ENCODE data around the gene FAF1. TPM values are rescaled to one million over a fixed set of nuclear protein-coding genes. Genes with fewer than 3 reads are reported as not detected.

FAF1 gene
- total and polyA plus RNA-seq, 2 donors (not counting 1 experiment from before 2014, with no cell fraction given), result 39.6 to 40.0 TPM

DNA sequence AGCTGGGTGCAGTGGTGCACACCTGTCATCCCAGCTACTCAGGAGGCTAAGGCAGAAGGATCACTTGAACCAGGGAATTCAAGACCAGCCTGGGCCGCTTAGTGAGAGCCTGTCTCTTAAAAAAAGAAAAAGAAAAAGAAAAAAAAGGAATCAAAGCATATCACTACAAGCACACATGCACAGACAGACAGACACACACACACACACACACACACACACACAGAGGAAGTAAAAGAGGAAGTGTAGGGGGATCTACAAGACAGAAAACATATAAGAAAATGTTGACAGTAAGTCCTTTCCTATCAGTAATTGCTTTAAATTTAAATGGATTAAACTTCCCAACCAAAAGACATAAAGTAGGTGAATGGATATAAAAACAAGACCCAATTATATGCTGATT is 180.3 kb downstream of the FAF1 start:
- DNase-seq (ENCODE audit: low read depth in 2 of 2), result no peak
- Histone ChIP-seq H3K4me1 (ENCODE audit: control insufficient read depth, extremely low read depth, insufficient read depth, low read length) (no peaks in the 10 kb centered on the region), H3K4me3 (replicated peaks in 1 of 4; ENCODE audit: control extremely low read depth in 1 of 4, insufficient read depth in 1 of 4, low read depth in 3 of 4, low read length in 4 of 4) (no peak overlapping the region), H3K9ac (ENCODE audit: insufficient read depth, low read length) (no peak overlapping the region), H2AFZ (ENCODE audit: low read length) (no peak overlapping the region), H3K27me3 (ENCODE audit: control insufficient read depth, insufficient read depth, low read length) (no peaks in the 10 kb centered on the region), H3K27ac (ENCODE audit: insufficient read depth, low read length) (no peak overlapping the region), H3K36me3 (ENCODE audit: control insufficient read depth, insufficient read depth, low read length) (no peaks in the 10 kb centered on the region), H4K20me1 (ENCODE audit: control insufficient read depth, extremely low read depth, insufficient read depth, low read length) (no peaks in the 10 kb centered on the region), H3K4me2 (ENCODE audit: extremely low read depth, insufficient read depth, low read length) (no peak overlapping the region), H3K9me3 (ENCODE audit: control insufficient read depth, insufficient read depth, low read depth, low read length) (no peaks in the 10 kb centered on the region), H3K79me2 (ENCODE audit: control insufficient read depth, insufficient read depth, low read length) (no peaks in the 10 kb centered on the region)
- TF ChIP-seq, protein P1, sequence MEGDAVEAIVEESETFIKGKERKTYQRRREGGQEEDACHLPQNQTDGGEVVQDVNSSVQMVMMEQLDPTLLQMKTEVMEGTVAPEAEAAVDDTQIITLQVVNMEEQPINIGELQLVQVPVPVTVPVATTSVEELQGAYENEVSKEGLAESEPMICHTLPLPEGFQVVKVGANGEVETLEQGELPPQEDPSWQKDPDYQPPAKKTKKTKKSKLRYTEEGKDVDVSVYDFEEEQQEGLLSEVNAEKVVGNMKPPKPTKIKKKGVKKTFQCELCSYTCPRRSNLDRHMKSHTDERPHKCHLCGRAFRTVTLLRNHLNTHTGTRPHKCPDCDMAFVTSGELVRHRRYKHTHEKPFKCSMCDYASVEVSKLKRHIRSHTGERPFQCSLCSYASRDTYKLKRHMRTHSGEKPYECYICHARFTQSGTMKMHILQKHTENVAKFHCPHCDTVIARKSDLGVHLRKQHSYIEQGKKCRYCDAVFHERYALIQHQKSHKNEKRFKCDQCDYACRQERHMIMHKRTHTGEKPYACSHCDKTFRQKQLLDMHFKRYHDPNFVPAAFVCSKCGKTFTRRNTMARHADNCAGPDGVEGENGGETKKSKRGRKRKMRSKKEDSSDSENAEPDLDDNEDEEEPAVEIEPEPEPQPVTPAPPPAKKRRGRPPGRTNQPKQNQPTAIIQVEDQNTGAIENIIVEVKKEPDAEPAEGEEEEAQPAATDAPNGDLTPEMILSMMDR (conservative IDR thresholded peaks at IDR 0.05 in 1 of 2, IDR thresholded peaks at IDR 0.05 in 1 of 2; ENCODE audit: low read depth in 1 of 2, low read length in 2 of 2), result no peak
- TF ChIP-seq EZH2 (IDR thresholded peaks at IDR 0.05; ENCODE audit: low read length, missing control alignments), result no peak

DNA sequence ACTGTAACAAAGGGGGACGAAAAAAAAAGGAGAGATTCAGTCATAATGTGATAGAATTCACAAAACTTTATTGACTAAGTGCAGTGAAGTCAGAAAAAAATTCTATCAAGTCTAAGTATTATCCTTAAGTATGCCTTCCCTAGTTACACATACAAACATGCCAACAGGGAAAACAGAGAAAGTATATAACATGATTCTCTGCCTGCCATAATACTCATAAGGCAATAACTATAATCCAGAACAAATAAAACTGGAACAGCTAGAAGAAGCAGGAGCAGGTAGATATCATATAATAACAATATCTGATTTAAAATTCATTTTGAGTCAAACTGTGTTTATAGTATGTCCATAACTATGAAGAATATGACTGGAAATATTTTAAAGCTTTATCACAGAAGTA is 184.3 kb downstream of the FAF1 start:
- Histone ChIP-seq H3K27ac (ENCODE audit: insufficient read depth, low read length) (no peak overlapping the region), H2AFZ (ENCODE audit: low read length) (no peak overlapping the region), H3K4me1 (ENCODE audit: control insufficient read depth, extremely low read depth, insufficient read depth, low read length) (no peaks in the 10 kb centered on the region), H4K20me1 (ENCODE audit: control insufficient read depth, extremely low read depth, insufficient read depth, low read length) (no peaks in the 10 kb centered on the region), H3K9ac (ENCODE audit: insufficient read depth, low read length) (no peak overlapping the region), H3K79me2 (ENCODE audit: control insufficient read depth, insufficient read depth, low read length) (no peaks in the 10 kb centered on the region), H3K9me3 (ENCODE audit: control insufficient read depth, insufficient read depth, low read depth, low read length) (no peaks in the 10 kb centered on the region), H3K36me3 (ENCODE audit: control insufficient read depth, insufficient read depth, low read length) (no peaks in the 10 kb centered on the region), H3K4me3 (replicated peaks in 1 of 4; ENCODE audit: control extremely low read depth in 1 of 4, insufficient read depth in 1 of 4, low read depth in 3 of 4, low read length in 4 of 4) (no peak overlapping the region), H3K4me2 (ENCODE audit: extremely low read depth, insufficient read depth, low read length) (no peak overlapping the region), H3K27me3 (ENCODE audit: control insufficient read depth, insufficient read depth, low read length) (no peaks in the 10 kb centered on the region)
- DNase-seq (ENCODE audit: low read depth in 2 of 2), result no peak
- TF ChIP-seq, protein P1 (conservative IDR thresholded peaks at IDR 0.05 in 1 of 2, IDR thresholded peaks at IDR 0.05 in 1 of 2; ENCODE audit: low read depth in 1 of 2, low read length in 2 of 2), result no peak
- TF ChIP-seq EZH2 (IDR thresholded peaks at IDR 0.05; ENCODE audit: low read length, missing control alignments), result no peak

DNA sequence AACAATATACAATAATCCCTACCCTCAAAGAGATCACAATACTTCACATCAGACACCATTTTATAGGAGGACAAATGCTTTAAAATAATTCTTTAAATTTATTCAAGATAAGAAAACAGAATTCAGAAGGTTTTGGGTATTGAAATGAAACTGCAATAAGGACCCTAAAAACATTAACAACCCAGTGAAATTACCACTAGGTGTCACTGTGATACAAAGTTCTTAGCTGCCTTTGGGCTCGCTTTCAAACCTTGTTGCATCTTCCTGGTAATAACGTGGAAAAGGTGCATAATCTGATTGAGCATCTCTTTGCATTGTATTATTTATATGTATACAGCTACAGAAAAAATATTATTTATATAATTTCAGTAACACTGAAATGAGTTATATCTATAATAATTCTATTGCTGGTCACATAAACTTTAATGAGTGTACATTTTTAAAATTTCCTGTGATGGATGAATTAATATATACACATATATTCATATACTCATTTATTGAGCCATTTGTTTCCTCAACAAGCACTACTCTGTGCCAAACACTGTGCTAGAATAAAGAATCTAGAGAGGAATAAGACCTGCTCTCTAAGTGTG is 185.2 kb downstream of the FAF1 start:
- TF ChIP-seq EZH2 (IDR thresholded peaks at IDR 0.05; ENCODE audit: low read length, missing control alignments), result no peak
- TF ChIP-seq, protein P1 (conservative IDR thresholded peaks at IDR 0.05 in 1 of 2, IDR thresholded peaks at IDR 0.05 in 1 of 2; ENCODE audit: low read depth in 1 of 2, low read length in 2 of 2), result peak; percentile 60 to 61
- no peaks in the 10 kb centered on the region for H3K27me3 ChIP-seq (ENCODE audit: control insufficient read depth, insufficient read depth, low read length)
- no peak overlapping the region for H3K27ac ChIP-seq (ENCODE audit: insufficient read depth, low read length)
- no peak overlapping the region for H3K4me3 ChIP-seq (replicated peaks in 1 of 4; ENCODE audit: control extremely low read depth in 1 of 4, insufficient read depth in 1 of 4, low read depth in 3 of 4, low read length in 4 of 4)
- H2AFZ ChIP-seq (ENCODE audit: low read length), result no peak overlapping the region
- DNase-seq (ENCODE audit: low read depth in 2 of 2), result peak; percentile 45 to 77
- no peaks in the 10 kb centered on the region for H4K20me1 ChIP-seq (ENCODE audit: control insufficient read depth, extremely low read depth, insufficient read depth, low read length)
- no peaks in the 10 kb centered on the region for H3K79me2 ChIP-seq (ENCODE audit: control insufficient read depth, insufficient read depth, low read length)
- H3K9ac ChIP-seq (ENCODE audit: insufficient read depth, low read length), result no peak overlapping the region
- H3K9me3 ChIP-seq (ENCODE audit: control insufficient read depth, insufficient read depth, low read depth, low read length), result no peaks in the 10 kb centered on the region
- no peaks in the 10 kb centered on the region for H3K4me1 ChIP-seq (ENCODE audit: control insufficient read depth, extremely low read depth, insufficient read depth, low read length)
- no peak overlapping the region for H3K4me2 ChIP-seq (ENCODE audit: extremely low read depth, insufficient read depth, low read length)
- H3K36me3 ChIP-seq (ENCODE audit: control insufficient read depth, insufficient read depth, low read length), result no peaks in the 10 kb centered on the region
